Neural progenitor cell (in vitro differentiated cells): ENCODE results near the gene NKAIN2. TPM values are rescaled to one million over a fixed set of nuclear protein-coding genes. Genes with fewer than 3 reads are reported as not detected.

ENCODE experiments used
- DNase-seq: peaks from one replicate; pipeline ENCODE4 v3.0.0-alpha.2; 2016; ENCODE audit warnings: low spot score
- H2AFZ ChIP-seq: fragments of 200-600 bp; sonication (generic); replicated peaks from 2 replicates; pipeline ENCODE4 v1.6.1; 2016; ENCODE audit warnings: antibody characterized with exemption
- H3F3A ChIP-seq: fragments of 200-600 bp; sonication (generic); 2 replicates; pipeline ENCODE4 v1.6.1; 2016; ENCODE audit warnings: antibody characterized with exemption, low read depth
- H3K27ac ChIP-seq: fragments of 200-600 bp; sonication (generic); 2 replicates; pipeline ENCODE4 v1.5.1; 2016; ENCODE audit warnings: mild to moderate bottlenecking
- H3K27me3 ChIP-seq: fragments of 200-600 bp; sonication (generic); 2 replicates; pipeline ENCODE4 v1.6.1; 2016; ENCODE audit warnings: mild to moderate bottlenecking, moderate library complexity
- H3K36me3 ChIP-seq: fragments of 200-600 bp; sonication (generic); 2 replicates; pipeline ENCODE4 v1.5.1; 2016
- H3K4me1 ChIP-seq: fragments of 200-600 bp; sonication (generic); 2 replicates; pipeline ENCODE4 v1.6.1; 2016; ENCODE audit warnings: mixed run types
- H3K4me2 ChIP-seq: fragments of 200-600 bp; sonication (generic); 2 replicates; pipeline ENCODE4 v1.6.1; 2016
- H3K4me3 ChIP-seq: fragments of 200-600 bp; sonication (generic); 2 replicates; pipeline ENCODE4 v1.5.1; 2016
- H3K79me2 ChIP-seq: fragments of 200-600 bp; sonication (generic); 2 replicates; pipeline ENCODE4 v1.6.1; 2016; ENCODE audit warnings: low read depth
- H3K9ac ChIP-seq: fragments of 200-600 bp; sonication (generic); 2 replicates; pipeline ENCODE4 v1.6.1; 2016
- H3K9me3 ChIP-seq: fragments of 200-600 bp; sonication (generic); 2 replicates; pipeline ENCODE4 v1.5.1; 2016; ENCODE audit warnings: low read depth
- H4K20me1 ChIP-seq: fragments of 200-600 bp; sonication (generic); 2 replicates; pipeline ENCODE4 v1.6.1; 2016; ENCODE audit warnings: low read depth
- H3K27ac Mint-ChIP-seq: 3 replicates; pipeline ENCODE4 v1.8.0; 2021; ENCODE audit warnings: mixed read lengths
- H3K27me3 Mint-ChIP-seq: 2 replicates; pipeline ENCODE4 v1.8.0; 2022; ENCODE audit warnings: low read depth, mild to moderate bottlenecking, inconsistent platforms, moderate library complexity, mixed read lengths; ENCODE audit not compliant: insufficient read depth
- H3K36me3 Mint-ChIP-seq: 3 replicates; pipeline ENCODE4 v1.8.0; 2021; ENCODE audit warnings: mixed read lengths
- H3K4me1 Mint-ChIP-seq: 3 replicates; pipeline ENCODE4 v1.8.0; 2021; ENCODE audit warnings: mixed read lengths
- H3K4me3 Mint-ChIP-seq: 3 replicates; pipeline ENCODE4 v1.8.0; 2021; ENCODE audit warnings: mild to moderate bottlenecking, moderate library complexity, mixed read lengths
- H3K9me3 Mint-ChIP-seq: 3 replicates; pipeline ENCODE4 v1.8.0; 2020; ENCODE audit warnings: mixed read lengths
- EZH2 ChIP-seq: fragments of 200-600 bp; sonication (generic); IDR thresholded peaks from 2 replicates; pipeline ENCODE4 v1.6.1; 2017; ENCODE audit warnings: antibody characterized with exemption, mild to moderate bottlenecking, moderate library complexity
- EZH2phosphoT487 ChIP-seq: fragments of 200-600 bp; sonication (generic); IDR thresholded peaks from 2 replicates; pipeline ENCODE4 v1.6.1; 2017; ENCODE audit warnings: antibody characterized with exemption
- total RNA-seq: library from RNA; depleted of rRNA; stranded (reverse); fragments of >200 nt; gene quantifications from 2 replicates; pipeline ENCODE4 v1.2.3, GENCODE V29; 2015; ENCODE audit warnings: low replicate concordance
- TF ChIP-seq, protein P1 (sequence below): fragments of 200-600 bp; sonication (generic); IDR thresholded peaks from 2 replicates; pipeline ENCODE4 v1.5.1; 2017; ENCODE audit warnings: antibody characterized with exemption, mild to moderate bottlenecking

Gene NKAIN2
- total RNA-seq, 1 donor from 2014 or later, result 0.45 TPM

DNA sequence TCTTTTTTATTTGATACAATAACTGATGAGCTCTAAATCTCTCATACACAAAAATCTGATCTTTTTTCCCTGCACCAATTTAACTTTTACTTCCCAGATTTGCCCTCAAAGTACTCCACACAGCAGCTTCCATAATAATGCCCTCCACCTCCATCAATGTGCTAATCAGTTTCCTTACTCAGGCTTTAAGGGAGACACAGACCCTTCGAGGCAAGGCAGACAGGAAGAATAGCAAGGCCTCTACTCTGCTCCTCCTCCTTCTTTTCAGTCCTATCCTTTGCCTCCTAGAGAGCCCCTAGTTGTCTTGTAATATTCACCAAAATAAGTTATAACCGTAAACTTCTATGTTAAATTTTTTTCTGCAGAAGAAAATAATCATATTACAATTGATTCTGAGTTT, 713.7 kb downstream of the NKAIN2 start:
- Histone ChIP-seq H3K27me3 (no peaks in the 10 kb centered on the region), H3K9me3 (no peaks in the 10 kb centered on the region), H2AFZ (no peak overlapping the region), H3K9ac (no peak overlapping the region), H3K79me2 (no peaks in the 10 kb centered on the region), H4K20me1 (no peaks in the 10 kb centered on the region), H3K4me3 (no peak overlapping the region), H3K27ac (no peak overlapping the region), H3K4me2 (no peak overlapping the region), H3K36me3 (no peaks in the 10 kb centered on the region), H3K4me1 (peaks cover 24% of the 10 kb centered on the region), H3F3A (no peaks in the 10 kb centered on the region)
- Mint-ChIP-seq H3K27me3 (no peaks in the 10 kb centered on the region), H3K27ac (no peak overlapping the region), H3K9me3 (peaks cover 9% of the 10 kb centered on the region), H3K36me3 (no peaks in the 10 kb centered on the region), H3K4me1 (peaks cover 10% of the 10 kb centered on the region), H3K4me3 (no peak overlapping the region)
- DNase-seq, result peak; percentile 19
- TF ChIP-seq EZH2phosphoT487 (no peak), EZH2 (no peak)
- TF ChIP-seq, protein P1, sequence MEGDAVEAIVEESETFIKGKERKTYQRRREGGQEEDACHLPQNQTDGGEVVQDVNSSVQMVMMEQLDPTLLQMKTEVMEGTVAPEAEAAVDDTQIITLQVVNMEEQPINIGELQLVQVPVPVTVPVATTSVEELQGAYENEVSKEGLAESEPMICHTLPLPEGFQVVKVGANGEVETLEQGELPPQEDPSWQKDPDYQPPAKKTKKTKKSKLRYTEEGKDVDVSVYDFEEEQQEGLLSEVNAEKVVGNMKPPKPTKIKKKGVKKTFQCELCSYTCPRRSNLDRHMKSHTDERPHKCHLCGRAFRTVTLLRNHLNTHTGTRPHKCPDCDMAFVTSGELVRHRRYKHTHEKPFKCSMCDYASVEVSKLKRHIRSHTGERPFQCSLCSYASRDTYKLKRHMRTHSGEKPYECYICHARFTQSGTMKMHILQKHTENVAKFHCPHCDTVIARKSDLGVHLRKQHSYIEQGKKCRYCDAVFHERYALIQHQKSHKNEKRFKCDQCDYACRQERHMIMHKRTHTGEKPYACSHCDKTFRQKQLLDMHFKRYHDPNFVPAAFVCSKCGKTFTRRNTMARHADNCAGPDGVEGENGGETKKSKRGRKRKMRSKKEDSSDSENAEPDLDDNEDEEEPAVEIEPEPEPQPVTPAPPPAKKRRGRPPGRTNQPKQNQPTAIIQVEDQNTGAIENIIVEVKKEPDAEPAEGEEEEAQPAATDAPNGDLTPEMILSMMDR, result no peak

GRCh38 chr6:124520514-124520913, 716.8 kb downstream of the NKAIN2 start:
- TF ChIP-seq, protein P1, result no peak
- TF ChIP-seq EZH2 (no peak), EZH2phosphoT487 (no peak)

DNA sequence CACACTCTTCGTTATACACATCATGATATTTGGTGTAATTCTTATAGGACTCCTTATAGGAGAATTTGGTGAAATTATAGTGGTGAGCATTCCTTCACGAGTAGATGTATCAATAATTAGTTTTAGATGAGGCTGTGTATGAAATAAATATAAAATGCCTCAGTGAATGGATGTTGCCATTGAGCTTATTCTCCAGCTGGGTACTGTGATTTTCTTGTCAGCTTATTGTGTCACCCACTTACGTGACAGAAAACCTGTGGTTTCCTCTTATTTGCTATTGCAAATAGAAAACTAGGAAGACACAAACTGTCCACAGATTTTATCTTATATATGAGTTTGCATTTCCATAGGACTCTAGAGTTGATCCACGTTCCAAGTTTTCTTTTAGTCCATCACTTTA, 718.7 kb downstream of the NKAIN2 start:
- Mint-ChIP-seq H3K36me3 (peaks cover 6% of the 10 kb centered on the region), H3K27me3 (no peaks in the 10 kb centered on the region), H3K4me3 (no peak overlapping the region), H3K27ac (no peak overlapping the region), H3K4me1 (peaks cover 26% of the 10 kb centered on the region), H3K9me3 (peaks cover 14% of the 10 kb centered on the region)
- Histone ChIP-seq H3K79me2 (no peaks in the 10 kb centered on the region), H3F3A (no peaks in the 10 kb centered on the region), H3K27me3 (no peaks in the 10 kb centered on the region), H3K9ac (no peak overlapping the region), H3K9me3 (no peaks in the 10 kb centered on the region), H3K4me1 (peaks cover 37% of the 10 kb centered on the region), H3K36me3 (no peaks in the 10 kb centered on the region), H2AFZ (no peak overlapping the region), H3K4me3 (no peak overlapping the region), H3K4me2 (no peak overlapping the region), H4K20me1 (no peaks in the 10 kb centered on the region), H3K27ac (no peak overlapping the region)
- TF ChIP-seq EZH2phosphoT487 (no peak), EZH2 (no peak)
- TF ChIP-seq, protein P1, result no peak
- DNase-seq, result no peak

More at GRCh38 chr6:124520514-124520913, 716.8 kb downstream of the NKAIN2 start:
- no peaks in the 10 kb centered on the region for H3K27me3 ChIP-seq
- H3K4me3 ChIP-seq, result no peak overlapping the region
- no peaks in the 10 kb centered on the region for H4K20me1 ChIP-seq
- no peaks in the 10 kb centered on the region for H3K27me3 Mint-ChIP-seq
- peaks cover 6% of the 10 kb centered on the region for H3K36me3 Mint-ChIP-seq
- no peaks in the 10 kb centered on the region for H3K36me3 ChIP-seq
- no peak overlapping the region for H3K4me2 ChIP-seq
- H3K27ac Mint-ChIP-seq, result no peak overlapping the region
- H3K9me3 Mint-ChIP-seq, result peaks cover 14% of the 10 kb centered on the region
- H3K27ac ChIP-seq, result no peak overlapping the region
- H3K4me1 ChIP-seq, result peaks cover 48% of the 10 kb centered on the region
- no peak overlapping the region for H3K9ac ChIP-seq
- H3K9me3 ChIP-seq, result no peaks in the 10 kb centered on the region
- H3K4me3 Mint-ChIP-seq, result no peak overlapping the region
- H2AFZ ChIP-seq, result no peak overlapping the region
- peaks cover 24% of the 10 kb centered on the region for H3K4me1 Mint-ChIP-seq
- no peaks in the 10 kb centered on the region for H3K79me2 ChIP-seq
- H3F3A ChIP-seq, result no peaks in the 10 kb centered on the region
- no peak for DNase-seq
